IMR-90 (cell line): Measurements from ENCODE around the gene CFAP91. TPM values are rescaled to one million over a fixed set of nuclear protein-coding genes. Genes with fewer than 3 reads are reported as not detected.

Source experiments
- ATAC-seq: fragments of 200-7000 bp; cut with Tn5 transposase; 2 replicates; pipeline ENCODE4 v1.9.1; 2020; ENCODE audit warnings: low read depth, mild to moderate bottlenecking, moderate library complexity
- BruUV-seq: library from RNA; stranded (reverse); fragments of 400-500 nt; replicated peaks from 2 replicates; lab custom pipeline; 2021; lab: Mats Ljungman, UMichigan
- CTCF ChIA-PET: fragments of 300-600 bp; formaldehyde crosslinking; extraction: SDS; loops from one replicate; lab custom pipeline; 2021; ENCODE audit warnings: antibody characterized with exemption; lab: Yijun Ruan, JAX
- POLR2A ChIA-PET: fragments of 300-600 bp; sonication (Branson Sonifier 250); formaldehyde crosslinking; loops from one replicate; lab custom pipeline; 2022; ENCODE audit warnings: antibody characterized with exemption; ENCODE audit not compliant: unreplicated experiment; lab: Charles Lee
- DNase-seq: peaks from one replicate; pipeline ENCODE4 v3.0.0; 2013
- H2AFZ ChIP-seq: replicated peaks from 2 replicates; pipeline ENCODE3; 2013; ENCODE audit warnings: low read length, mild to moderate bottlenecking; ENCODE audit not compliant: poor library complexity
- H2AK5ac ChIP-seq: 2 replicates; pipeline ENCODE4 v1.6.1; 2013; ENCODE audit warnings: low read depth, low read length, inconsistent platforms
- H2AK9ac ChIP-seq: replicated peaks from 2 replicates; pipeline ENCODE3; 2013; ENCODE audit warnings: mild to moderate bottlenecking, low read depth, low read length, moderate library complexity; ENCODE audit not compliant: poor library complexity
- H2BK120ac ChIP-seq: 2 replicates; pipeline ENCODE4 v1.6.1; 2013; ENCODE audit warnings: low read depth, low read length, inconsistent platforms
- H2BK15ac ChIP-seq: 3 replicates; pipeline ENCODE4 v1.6.1; 2013; ENCODE audit warnings: low read depth, low read length, inconsistent platforms
- H2BK20ac ChIP-seq: 2 replicates; pipeline ENCODE4 v1.6.1; 2013; ENCODE audit warnings: low read depth, mild to moderate bottlenecking, inconsistent platforms, low read length, moderate library complexity
- H2BK5ac ChIP-seq: 2 replicates; pipeline ENCODE4 v1.6.1; 2013; ENCODE audit warnings: mild to moderate bottlenecking, low read depth, low read length, inconsistent platforms; ENCODE audit not compliant: poor library complexity, severe bottlenecking
- H3K14ac ChIP-seq: replicated peaks from 2 replicates; pipeline ENCODE4 v1.6.1; 2013; ENCODE audit warnings: low read depth, low read length, inconsistent platforms
- H3K18ac ChIP-seq: 2 replicates; pipeline ENCODE4 v1.6.1; 2013; ENCODE audit warnings: low read depth, low read length, control low read depth
- H3K23ac ChIP-seq: 2 replicates; pipeline ENCODE4 v1.6.1; 2013; ENCODE audit warnings: low read depth, low read length, inconsistent platforms
- H3K27ac ChIP-seq: 2 replicates; pipeline ENCODE4 v1.5.1; 2013; ENCODE audit warnings: mild to moderate bottlenecking, control low read depth, low read length; ENCODE audit not compliant: insufficient read depth
- H3K27me3 ChIP-seq: 2 replicates; pipeline ENCODE4 v1.6.1; 2013; ENCODE audit warnings: low read length; ENCODE audit not compliant: control insufficient read depth, insufficient read depth
- H3K36me3 ChIP-seq: 2 replicates; pipeline ENCODE4 v1.6.1; 2013; ENCODE audit warnings: low read length, mixed read lengths; ENCODE audit not compliant: control insufficient read depth, insufficient read depth
- H3K4ac ChIP-seq: 2 replicates; pipeline ENCODE4 v1.6.1; 2013; ENCODE audit warnings: low read depth, low read length, inconsistent platforms
- H3K4me1 ChIP-seq: 2 replicates; pipeline ENCODE4 v1.6.1; 2013; ENCODE audit warnings: low read length, mixed read lengths; ENCODE audit not compliant: control insufficient read depth, insufficient read depth
- H3K4me2 ChIP-seq: 2 replicates; pipeline ENCODE4 v1.6.1; 2013; ENCODE audit warnings: low read depth, mild to moderate bottlenecking, control low read depth, low read length, moderate library complexity
- H3K4me3 ChIP-seq: 2 replicates; pipeline ENCODE4 v1.5.1; 2013; ENCODE audit warnings: low read depth, mild to moderate bottlenecking, control low read depth, low read length, moderate library complexity; ENCODE audit not compliant: insufficient read depth
- H3K56ac ChIP-seq: 2 replicates; pipeline ENCODE4 v1.6.1; 2013; ENCODE audit warnings: low read length, inconsistent platforms; ENCODE audit not compliant: insufficient read depth; ENCODE audit errors: extremely low read depth
- H3K79me1 ChIP-seq, 2 experiments: 2 replicates each; pipeline ENCODE4 v1.6.1; 2013; ENCODE audit warnings: low read length in 2 of 2, inconsistent platforms in 1 of 2, low read depth in 1 of 2
- H3K9ac ChIP-seq: 2 replicates; pipeline ENCODE4 v1.6.1; 2013; ENCODE audit warnings: low read depth, low read length, control low read depth
- H3K9me1 ChIP-seq: 2 replicates; pipeline ENCODE4 v1.6.1; 2013; ENCODE audit warnings: low read length, inconsistent platforms; ENCODE audit not compliant: insufficient read depth
- H3K9me3 ChIP-seq: 2 replicates; pipeline ENCODE4 v1.6.1; 2013; ENCODE audit warnings: low read length; ENCODE audit not compliant: control insufficient read depth, insufficient read depth
- H4K20me1 ChIP-seq: 2 replicates; pipeline ENCODE4 v1.6.1; 2013; ENCODE audit warnings: low read length, inconsistent platforms; ENCODE audit not compliant: insufficient read depth
- H4K5ac ChIP-seq: 2 replicates; pipeline ENCODE4 v1.6.1; 2013; ENCODE audit warnings: mild to moderate bottlenecking, low read depth, low read length, control low read depth
- H4K8ac ChIP-seq, 2 experiments: 2 replicates each; pipeline ENCODE4 v1.6.1; 2013; ENCODE audit warnings: low read depth in 2 of 2, low read length in 2 of 2, control low read depth in 1 of 2, inconsistent platforms in 1 of 2
- H4K91ac ChIP-seq: 2 replicates; pipeline ENCODE4 v1.6.1; 2013; ENCODE audit warnings: low read depth, low read length, inconsistent platforms; ENCODE audit not compliant: insufficient read depth
- MAZ ChIP-seq: IDR thresholded peaks from 2 replicates; pipeline ENCODE4 v1.6.1; 2012; ENCODE audit warnings: low read depth, mild to moderate bottlenecking, low read length, improper control_type of control experiment, moderate library complexity, borderline replicate concordance
- MXI1 ChIP-seq: IDR thresholded peaks from 2 replicates; pipeline ENCODE4 v1.6.1; 2012; ENCODE audit warnings: low read depth, mild to moderate bottlenecking, low read length, moderate library complexity, borderline replicate concordance
- POLR2A ChIP-seq: IDR thresholded peaks from 2 replicates; pipeline ENCODE4 v1.6.1; 2012; ENCODE audit warnings: mild to moderate bottlenecking, low read depth, low read length
- RFX5 ChIP-seq: IDR thresholded peaks from 2 replicates; pipeline ENCODE4 v1.8.0; 2012; ENCODE audit warnings: low read depth, mild to moderate bottlenecking, low read length, moderate library complexity
- WGBS, 2 experiments: methylation state at CpG; one replicate each; pipeline versions ENCODE4 v1.1.5 to v1.1.7; 2013; ENCODE audit warnings: missing lambda C conversion rate in 2 of 2; ENCODE audit not compliant: insufficient read length in 1 of 2; ENCODE audit errors: extremely low coverage in 2 of 2; 5-methylcytosine and 5-hydroxymethylcytosine counted together
- dilution Hi-C: fragments of 300-500 bp; cut with HindIII; formaldehyde crosslinking; loops from one replicate; pipeline ENCODE4 v1.14.3; 2018; ENCODE audit warnings: low sequenced_read_pairs; ENCODE audit not compliant: unreplicated experiment
- in situ Hi-C: fragments of 300-500 bp; cut with MboI; formaldehyde crosslinking; loops from 3 replicates; pipeline ENCODE4 v1.14.3; 2019; ENCODE audit warnings: low sequenced_read_pairs, inconsistent platforms, mixed read lengths
- intact Hi-C: fragments of 100-400 bp; cut with micrococcal nuclease; formaldehyde crosslinking; loops from 2 replicates; pipeline ENCODE4 v1.10.0; 2022
- polyA plus RNA-seq, 3 experiments: library from polyadenylated mRNA; depleted of rRNA; stranded (reverse); fragments of >200 nt; gene quantifications; 2 replicates each; pipeline ENCODE4 v1.2.3, GENCODE V29; 2012; ENCODE audit warnings: low replicate concordance in 1 of 3
- total RNA-seq: library from RNA; depleted of rRNA; stranded (reverse); fragments of >200 nt; gene quantifications from 2 replicates; pipeline ENCODE4 v1.2.3, GENCODE V29; 2012

CFAP91 gene
- total and polyA plus RNA-seq, 2 of the 4 experiments (the other 2 are of a cell fraction), result not detected

- H3K79me1 ChIP-seq, result peaks cover 6 to 15% of the 10 kb centered on the region in 2 experiments
- H3K4me3 ChIP-seq, result peak within 1 kb of the TSS; percentile 85
- H3K9ac ChIP-seq, result peak within 1 kb of the TSS; percentile 72
- TF ChIP-seq MAZ (peak; percentile 25; the same call in 1 of the 2 replicates), MXI1 (0 out of 2 replicates have a peak, but pooled peaks have one; percentile 39), POLR2A (peak; percentile 68; the same call in 1 of the 2 replicates), RFX5 (no peak)
- dilution Hi-C loops, result no loop called here
- peak within 1 kb of the TSS; percentile 61; the same call in 1 of the 2 replicates for H2BK20ac ChIP-seq
- peak within 1 kb of the TSS; percentile 64 for H3K56ac ChIP-seq
- peak within 1 kb of the TSS; percentile 87 for H2AK9ac ChIP-seq
- H4K91ac ChIP-seq, result peak within 1 kb of the TSS; percentile 57
- H3K9me3 ChIP-seq, result no peaks in the 10 kb centered on the region
- peaks cover 4% of the 10 kb centered on the region; the same call in 1 of the 2 replicates for H3K9me1 ChIP-seq
- no peaks in the 10 kb centered on the region for H3K4me1 ChIP-seq
- H3K18ac ChIP-seq, result peak within 1 kb of the TSS; percentile 35; the same call in 1 of the 2 replicates
- peak within 1 kb of the TSS; percentile 46 for H3K27ac ChIP-seq
- H2BK15ac ChIP-seq, result peak within 1 kb of the TSS; percentile 17; the same call in 2 of the 3 replicates
- intact Hi-C loops, result loop anchor here (1.0 kb wide), 1 partner anchor 179 kb away; the partner anchor contains the start of gene TIMMDC1
- POLR2A ChIA-PET, result no interaction called here
- in situ Hi-C loops, result loop anchor here (25.0 kb wide), 4 partner anchors 165 to 790 kb away; partner anchors contain the start of genes ARHGAP31 and TEX55
- peak within 1 kb of the TSS; percentile 86 for H3K4ac ChIP-seq
- peak within 1 kb of the TSS; percentile 93 for H3K4me2 ChIP-seq
- peak within 1 kb of the TSS; percentile 98 for H4K5ac ChIP-seq
- ATAC-seq (peak; percentile 90), DNase-seq (peak; percentile 94)
- CTCF ChIA-PET, result no interaction called here
- H4K20me1 ChIP-seq, result no peaks in the 10 kb centered on the region
- H3K14ac ChIP-seq, result peak within 1 kb of the TSS; percentile 99
- H2BK5ac ChIP-seq, result peak within 1 kb of the TSS; percentile 36
- peak within 1 kb of the TSS; percentile 56 for H2BK120ac ChIP-seq
- peak within 1 kb of the TSS; percentile 98 for H2AFZ ChIP-seq
- H2AK5ac ChIP-seq, result no peak within 1 kb of the TSS
- peak within 1 kb of the TSS; percentile 92 to 100 for H4K8ac ChIP-seq
- no TSS peak for BruUV-seq
- peak within 1 kb of the TSS; percentile 97 for H3K23ac ChIP-seq
- no peaks in the 10 kb centered on the region for H3K27me3 ChIP-seq
- H3K36me3 ChIP-seq, result peaks cover 6% of the 10 kb centered on the region
- WGBS, 2 experiments, result 1% methylated on average over 14 of the region's 54 CpGs; no CpG with 5 or more reads in 1 of the 2 experiments
Measured at GRCh38 chr3:119676771-119677640, 25.8 kb upstream of the CFAP91 start, which contains the start of gene COX17. Gene COX17 (minus strand): TSS chr3:119677406. CDS start chr3:119677310, 96 bp downstream.
